GM08714 (cell line): ENCODE data around the gene CNTN2.

Experiments
- H3K4me3 ChIP-seq: fragments of 200-500 bp; sonication (Bioruptor generic); 2 replicates; pipeline ENCODE4 v1.5.1; 2014; ENCODE audit warnings: mild to moderate bottlenecking, low read length, inconsistent platforms
- ZNF274 ChIP-seq: IDR thresholded peaks from 2 replicates; pipeline ENCODE4 v1.6.1; 2012; ENCODE audit warnings: mild to moderate bottlenecking, low read depth, low read length

The CNTN2 gene

GRCh38 chr1:205088341-205088740 lies 45.3 kb downstream of the CNTN2 start:
- H3K4me3 ChIP-seq: no peak overlapping the region
- no peak for TF ChIP-seq ZNF274

- TF ChIP-seq ZNF274: no peak
- H3K4me3 ChIP-seq: no peak overlapping the region
Measured at GRCh38 chr1:205091043-205091740, 48.2 kb downstream of the CNTN2 start.

- no peak for TF ChIP-seq ZNF274
- no peak overlapping the region for H3K4me3 ChIP-seq
Measured at GRCh38 chr1:205095422-205095821, 52.4 kb downstream of the CNTN2 start.

DNA sequence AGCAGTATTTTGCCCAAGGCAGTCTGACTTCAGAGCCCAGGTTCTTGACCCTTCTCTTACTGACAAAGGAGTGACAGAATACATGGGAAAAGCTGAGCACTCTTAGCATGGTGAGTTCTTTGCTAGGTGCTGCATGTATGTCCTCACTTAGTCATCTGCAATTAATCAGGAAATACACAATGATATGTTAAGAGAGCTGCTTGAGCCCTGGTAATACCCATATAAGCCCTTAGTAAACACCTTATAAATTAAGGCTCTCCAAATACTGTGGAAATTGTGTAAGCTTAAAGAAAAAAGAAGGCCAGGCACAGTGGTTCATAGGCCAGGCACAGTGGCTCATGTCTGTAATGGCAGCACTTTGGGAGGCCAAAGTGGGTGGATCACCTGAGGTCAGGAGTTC lies 55.2 kb downstream of the CNTN2 start:
- no peak for TF ChIP-seq ZNF274
- no peak overlapping the region for H3K4me3 ChIP-seq

DNA sequence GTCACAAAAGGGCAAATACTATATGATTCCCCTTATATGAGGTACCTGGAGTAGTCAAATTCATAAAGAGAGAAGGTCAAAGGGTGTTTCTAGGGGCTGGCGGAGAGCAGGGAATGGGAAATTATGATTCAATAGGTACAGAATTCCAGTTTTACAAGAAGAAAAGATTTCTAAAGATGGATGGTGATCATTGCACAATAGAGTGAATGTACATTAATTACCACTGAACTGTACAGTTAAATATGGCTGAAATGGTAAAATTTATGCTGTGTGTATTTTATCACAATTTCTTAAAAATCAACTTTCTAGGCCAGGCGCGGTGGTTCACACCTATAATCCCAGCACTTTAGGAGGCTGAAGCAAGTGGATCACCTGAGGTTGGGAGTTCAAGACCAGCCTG lies 59.4 kb downstream of the CNTN2 start:
- H3K4me3 ChIP-seq: no peak overlapping the region
- no peak for TF ChIP-seq ZNF274

GRCh38 chr1:205107327-205107726 lies 64.3 kb downstream of the CNTN2 start:
- no peak overlapping the region for H3K4me3 ChIP-seq
- TF ChIP-seq ZNF274: no peak

- no peak for TF ChIP-seq ZNF274
- no peak overlapping the region for H3K4me3 ChIP-seq
Measured at GRCh38 chr1:205108464-205108863, 65.5 kb downstream of the CNTN2 start.

GRCh38 chr1:205109269-205109668 lies 66.3 kb downstream of the CNTN2 start:
- TF ChIP-seq ZNF274: no peak
- no peak overlapping the region for H3K4me3 ChIP-seq

DNA sequence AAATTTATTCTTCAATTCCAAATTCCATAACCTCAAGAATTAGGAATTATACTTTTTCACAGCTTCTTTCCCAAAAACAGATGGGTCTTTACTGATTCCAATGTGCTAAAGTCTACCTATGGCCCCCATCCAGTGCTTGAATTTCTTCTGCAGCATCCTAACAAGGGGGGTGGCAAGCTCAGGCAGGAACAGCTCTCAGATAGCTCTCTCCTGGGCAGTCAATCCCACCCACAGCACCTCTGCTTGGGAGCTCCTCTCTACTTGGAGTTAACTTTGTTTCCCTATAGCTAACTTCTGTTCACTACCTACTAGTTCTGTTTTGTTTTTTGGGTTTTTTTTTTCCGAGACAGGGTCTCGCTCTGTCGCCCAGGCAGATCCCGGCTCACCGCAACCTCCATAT lies 66.7 kb downstream of the CNTN2 start:
- TF ChIP-seq ZNF274: no peak
- H3K4me3 ChIP-seq: no peak overlapping the region

- no peak for TF ChIP-seq ZNF274
- no peak overlapping the region for H3K4me3 ChIP-seq
Measured at GRCh38 chr1:205111354-205111753, 68.3 kb downstream of the CNTN2 start.

DNA sequence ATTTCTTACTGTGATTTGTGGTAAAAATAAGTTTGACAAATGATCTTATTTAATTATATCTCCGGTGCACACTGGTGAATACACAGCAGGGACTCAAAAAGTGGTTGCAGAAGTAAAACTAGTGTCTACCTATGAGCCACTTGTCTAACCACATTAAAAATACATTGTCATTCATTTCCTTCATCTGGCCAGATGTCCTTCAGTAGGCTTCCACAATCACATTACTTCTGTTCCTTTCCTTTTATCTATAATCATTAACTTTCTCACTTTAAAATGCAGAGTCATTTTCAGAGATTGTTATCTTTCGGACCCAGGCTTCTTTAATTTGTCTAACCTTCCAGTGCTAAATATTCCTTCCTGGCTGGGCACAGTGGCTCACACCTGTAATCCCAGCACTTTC lies 75.7 kb downstream of the CNTN2 start:
- no peak overlapping the region for H3K4me3 ChIP-seq
- no peak for TF ChIP-seq ZNF274

DNA sequence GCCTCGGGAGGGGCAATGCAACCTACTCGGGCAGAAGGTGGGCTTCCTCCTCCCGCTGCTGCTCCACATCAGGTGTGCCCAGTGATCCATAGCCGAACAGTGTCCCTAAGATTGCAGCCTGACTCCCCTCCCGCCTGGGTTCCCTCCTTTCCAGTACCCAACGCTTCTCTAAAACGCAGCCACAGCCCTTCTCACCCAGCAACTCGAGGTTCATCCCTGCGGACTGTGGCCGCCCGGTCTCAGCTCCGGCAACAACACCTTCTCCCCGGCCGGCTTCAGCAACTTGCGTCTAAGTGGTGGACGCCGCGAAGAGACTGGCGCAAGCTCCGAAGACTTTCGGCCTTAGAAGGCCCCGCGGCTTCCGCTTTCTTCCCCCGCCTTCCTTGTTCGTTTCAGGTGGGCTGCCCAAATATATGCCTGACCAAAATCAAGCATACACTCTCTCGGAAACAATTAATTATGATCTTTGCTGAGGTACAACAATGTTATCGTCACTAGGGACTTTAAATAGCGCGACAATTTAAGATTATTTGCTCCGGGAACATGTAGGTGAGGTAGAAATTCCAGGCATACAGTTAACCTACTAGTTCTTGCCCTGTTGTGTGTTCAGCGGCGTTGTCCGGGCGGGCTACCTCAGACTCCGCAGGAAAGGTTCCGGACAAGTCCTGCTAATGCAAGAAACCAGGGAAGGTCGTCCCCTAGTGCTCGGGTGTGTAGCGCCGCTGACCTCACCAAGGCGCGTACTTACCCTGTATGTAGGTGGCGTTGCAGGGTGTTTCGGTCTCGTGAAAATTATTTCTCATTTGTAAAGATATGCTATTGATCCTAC lies 78.9 kb downstream of the CNTN2 start, which contains the start of gene RBBP5:
RBBP5 (minus strand) TSS at position 319 of the 829 bp plus-strand sequence; CDS start at position 214, 105 bp downstream.
- TF ChIP-seq ZNF274: no peak

GRCh38 chr1:205122489-205122882 lies 79.5 kb downstream of the CNTN2 start:
- peak overlapping the region; percentile 99 for H3K4me3 ChIP-seq
- TF ChIP-seq ZNF274: no peak

More for the DNA sequence above, 78.9 kb downstream of the CNTN2 start, which contains the start of gene RBBP5:
- peak within 1 kb of the TSS; percentile 99 for H3K4me3 ChIP-seq

DNA sequence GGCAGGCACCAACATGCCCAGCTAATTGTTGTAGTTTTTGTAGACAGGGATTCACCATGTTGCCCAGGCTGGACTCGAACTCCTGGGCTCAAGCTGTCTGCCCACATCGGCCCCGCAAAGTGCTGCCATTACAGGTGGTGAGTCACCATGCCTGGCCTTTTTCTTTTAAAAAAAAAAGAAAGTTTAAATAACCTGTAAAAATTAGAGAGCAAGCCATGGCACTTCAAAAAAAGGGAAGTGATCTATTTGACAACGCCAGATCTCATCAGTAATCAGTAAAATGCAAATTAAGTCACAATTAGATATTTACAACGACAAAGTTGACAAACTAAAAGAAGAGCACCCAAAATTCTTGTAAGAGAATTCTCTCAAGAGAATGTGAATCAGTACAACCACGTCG lies 81.7 kb downstream of the CNTN2 start:
- H3K4me3 ChIP-seq: no peak overlapping the region
- no peak for TF ChIP-seq ZNF274

DNA sequence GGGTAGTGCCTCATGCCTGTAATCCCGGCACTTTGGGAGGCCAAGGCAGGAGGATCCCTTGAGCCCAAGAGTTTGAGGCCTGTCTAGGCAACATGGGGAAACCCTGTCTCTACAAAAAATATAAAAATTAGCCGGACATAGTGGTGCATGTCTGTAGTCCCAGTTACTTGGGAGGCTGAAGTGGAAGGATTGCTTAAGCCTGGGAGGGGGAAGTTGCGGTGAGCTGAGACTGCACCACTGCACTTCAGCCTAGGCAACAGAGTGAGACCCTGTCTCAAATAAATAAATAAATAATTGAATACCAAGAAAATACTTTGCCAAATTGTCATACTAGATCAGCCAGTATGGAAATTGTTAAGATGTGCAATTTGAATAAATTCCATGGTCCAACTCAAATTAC lies 84.6 kb downstream of the CNTN2 start:
- TF ChIP-seq ZNF274: no peak
- no peak overlapping the region for H3K4me3 ChIP-seq
